ENCODE results near the gene LYRM4.
"Not testable (repeated sequence)": the region's sequence is repeated elsewhere in the genome, so short reads cannot be mapped to it uniquely, and the experiment has no call there.

The LYRM4 gene

GRCh38 chr6:5121956-5122355 lies 138.8 kb downstream of the LYRM4 start:
- no peak for DNase-seq (ENCODE audit: low read depth)

GRCh38 chr6:5121479-5121878 lies 139.3 kb downstream of the LYRM4 start:
- no peak for DNase-seq (ENCODE audit: low read depth)

- DNase-seq (ENCODE audit: low read depth) = not testable (repeated sequence)
Measured at GRCh38 chr6:5120543-5120942, 140.2 kb downstream of the LYRM4 start.

GRCh38 chr6:5120011-5120410 lies 140.7 kb downstream of the LYRM4 start:
- DNase-seq (ENCODE audit: low read depth) = no peak

GRCh38 chr6:5119090-5119951 lies 141.4 kb downstream of the LYRM4 start:
- no peak for DNase-seq (ENCODE audit: low read depth)

- no peak for DNase-seq (ENCODE audit: low read depth)
Measured at GRCh38 chr6:5116243-5116991, 144.3 kb downstream of the LYRM4 start.

GRCh38 chr6:5115168-5115567 lies 145.6 kb downstream of the LYRM4 start:
- DNase-seq (ENCODE audit: low read depth) = no peak

- no peak for DNase-seq (ENCODE audit: low read depth)
Measured at GRCh38 chr6:5113096-5113495, 147.7 kb downstream of the LYRM4 start.

- DNase-seq (ENCODE audit: low read depth) = no peak
Measured at GRCh38 chr6:5112066-5112799, 148.5 kb downstream of the LYRM4 start.

- no peak for DNase-seq (ENCODE audit: low read depth)
Measured at GRCh38 chr6:5111626-5112025, 149.1 kb downstream of the LYRM4 start.

GRCh38 chr6:5110246-5110645 lies 150.5 kb downstream of the LYRM4 start:
- no peak for DNase-seq (ENCODE audit: low read depth)

- DNase-seq (ENCODE audit: low read depth) = no peak
Measured at GRCh38 chr6:5109436-5109835, 151.3 kb downstream of the LYRM4 start.

GRCh38 chr6:5108536-5109150 lies 152.1 kb downstream of the LYRM4 start:
- DNase-seq (ENCODE audit: low read depth) = no peak

- DNase-seq (ENCODE audit: low read depth) = no peak
Measured at GRCh38 chr6:5108068-5108467, 152.7 kb downstream of the LYRM4 start.

- no peak for DNase-seq (ENCODE audit: low read depth)
Measured at GRCh38 chr6:5107341-5107740, 153.4 kb downstream of the LYRM4 start.

GRCh38 chr6:5105146-5105545 lies 155.6 kb downstream of the LYRM4 start:
- no peak for DNase-seq (ENCODE audit: low read depth)

- DNase-seq (ENCODE audit: low read depth) = no peak
Measured at GRCh38 chr6:5104667-5105066, 156.1 kb downstream of the LYRM4 start.

GRCh38 chr6:5103250-5103649 lies 157.5 kb downstream of the LYRM4 start:
- DNase-seq (ENCODE audit: low read depth) = no peak

- DNase-seq (ENCODE audit: low read depth) = no peak
Measured at GRCh38 chr6:5102267-5102970, 158.3 kb downstream of the LYRM4 start.

GRCh38 chr6:5100806-5101205 lies 159.9 kb downstream of the LYRM4 start:
- no peak for DNase-seq (ENCODE audit: low read depth)

GRCh38 chr6:5099537-5099936 lies 161.2 kb downstream of the LYRM4 start:
- DNase-seq (ENCODE audit: low read depth) = no peak
